NCI-H460 (cell line): ENCODE measurements around the gene KAZN. TPM values are rescaled to one million over a fixed set of nuclear protein-coding genes. Genes with fewer than 3 reads are reported as not detected.

ENCODE experiments used
- DNase-seq: peaks from one replicate; pipeline ENCODE4 v3.0.0-alpha.2; 2016; ENCODE audit warnings: low read depth; ENCODE audit errors: extremely low read depth
- total RNA-seq: library from RNA; depleted of rRNA; stranded (reverse); fragments of >200 nt; shearing (Covaris generic); gene quantifications from 2 replicates; pipeline ENCODE4 v1.2.3, GENCODE V29; 2014

The KAZN gene
- total RNA-seq, 1 experiment from 2014 or later, result 1.9 TPM

- no peak for DNase-seq
These were observed 14.7 kb upstream of the KAZN start for GRCh38 chr1:14583788-14584187.

- DNase-seq, result no peak
These were observed 12.8 kb upstream of the KAZN start for GRCh38 chr1:14585728-14586127.

GRCh38 chr1:14590411-14591180, 7.9 kb upstream of the KAZN start:
- peak; percentile 14 for DNase-seq

GRCh38 chr1:14591600-14591999, 6.9 kb upstream of the KAZN start:
- DNase-seq, result no peak

- DNase-seq, result no peak
These were observed 6.4 kb upstream of the KAZN start for GRCh38 chr1:14592004-14592631.

- no peak for DNase-seq
These were observed 5.2 kb upstream of the KAZN start for GRCh38 chr1:14593302-14593701.

GRCh38 chr1:14594045-14594444, 4.4 kb upstream of the KAZN start:
- no peak for DNase-seq

- DNase-seq, result no peak
These were observed 1.9 kb upstream of the KAZN start for GRCh38 chr1:14596591-14596990.

- no peak for DNase-seq
These were observed 1.0 kb upstream of the KAZN start for GRCh38 chr1:14597343-14598006.

- DNase-seq, result no peak
These were observed 433 bp upstream of the KAZN start for GRCh38 chr1:14598007-14598497.

- DNase-seq, result no peak
These were observed 802 bp downstream of the KAZN start for GRCh38 chr1:14599183-14599791.

GRCh38 chr1:14599800-14600199, 1.3 kb downstream of the KAZN start:
- DNase-seq, result no peak

- no peak for DNase-seq
These were observed 2.1 kb downstream of the KAZN start for GRCh38 chr1:14600405-14601112.

GRCh38 chr1:14602136-14602535, 3.7 kb downstream of the KAZN start:
- DNase-seq, result no peak

GRCh38 chr1:14603645-14604044, 5.2 kb downstream of the KAZN start:
- no peak for DNase-seq

GRCh38 chr1:14604414-14604813, 5.9 kb downstream of the KAZN start:
- DNase-seq, result no peak

- DNase-seq, result no peak
These were observed 7.5 kb downstream of the KAZN start for GRCh38 chr1:14605945-14606344.

GRCh38 chr1:14606632-14607031, 8.1 kb downstream of the KAZN start:
- no peak for DNase-seq

- no peak for DNase-seq
These were observed 8.8 kb downstream of the KAZN start for GRCh38 chr1:14607295-14607694.

GRCh38 chr1:14608308-14608707, 9.8 kb downstream of the KAZN start:
- DNase-seq, result no peak

- no peak for DNase-seq
These were observed 12.3 kb downstream of the KAZN start for GRCh38 chr1:14610761-14611160.
